DMS79 treated with DMSO at 0.1 percent for 48 hours (cell line): ENCODE data around the gene CALML3.
"Not testable (repeated sequence)": the region's sequence is repeated elsewhere in the genome, so short reads cannot be mapped to it uniquely, and the experiment has no call there.

Experiments used
- DNase-seq: peaks from one replicate; lab custom pipeline; 2025; lab: John Stamatoyannopoulos, UW

Gene CALML3

GRCh38 chr10:5555881-5556280 is 31.1 kb downstream of the CALML3 start:
- no peak for DNase-seq

DNA sequence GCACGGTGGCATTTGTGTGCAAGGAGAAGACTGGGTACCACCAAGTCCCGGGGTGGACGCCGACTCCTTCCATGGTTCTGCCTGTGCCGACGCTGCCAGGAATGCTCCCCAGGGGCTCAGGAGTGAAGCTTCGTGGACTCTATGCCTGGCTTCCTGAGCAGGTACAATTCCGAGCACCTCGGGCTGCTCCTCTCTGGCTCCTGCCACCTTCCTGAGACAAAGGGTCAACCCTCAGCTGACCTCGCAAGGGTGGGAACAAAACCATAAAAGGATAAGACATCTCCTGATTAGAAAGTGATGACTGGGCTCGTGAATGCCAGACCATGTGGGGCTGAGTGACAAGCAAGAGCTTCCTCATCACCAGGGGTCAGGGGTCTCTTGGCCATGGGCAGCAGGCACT is 31.8 kb downstream of the CALML3 start:
- no peak for DNase-seq

- DNase-seq, result no peak
Observed at GRCh38 chr10:5557040-5557721, 32.4 kb downstream of the CALML3 start.

- no peak for DNase-seq
Observed at GRCh38 chr10:5557799-5558771, 33.3 kb downstream of the CALML3 start.

- DNase-seq, result not testable (repeated sequence)
Observed at GRCh38 chr10:5559022-5559421, 34.3 kb downstream of the CALML3 start.

DNA sequence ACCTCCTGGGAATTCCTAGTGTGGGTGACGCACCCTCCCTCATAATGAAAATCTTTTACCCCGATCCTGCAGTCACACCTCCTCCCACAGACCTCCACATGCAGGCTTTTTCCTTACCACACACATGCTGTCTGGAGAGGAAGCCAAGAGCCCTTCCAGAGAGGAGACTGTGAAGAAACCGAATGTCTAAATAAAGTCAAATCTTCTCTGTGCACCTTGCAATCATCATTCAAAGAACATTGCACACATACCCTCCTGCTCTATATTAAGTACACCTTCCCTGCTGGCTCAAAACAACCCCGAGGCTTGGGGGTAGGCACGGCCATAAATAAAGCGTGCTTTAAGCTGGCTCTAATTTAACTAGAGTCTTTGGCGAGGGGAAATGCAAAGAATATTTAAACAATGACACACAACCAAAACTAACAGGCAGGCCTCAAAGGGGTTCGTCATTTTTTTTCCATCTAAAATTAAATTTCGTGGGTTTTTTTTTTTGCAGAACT is 34.9 kb downstream of the CALML3 start:
- no peak for DNase-seq

- DNase-seq, result no peak
Observed at GRCh38 chr10:5560142-5560816, 35.5 kb downstream of the CALML3 start.

- DNase-seq, result no peak
Observed at GRCh38 chr10:5560817-5561703, 36.3 kb downstream of the CALML3 start.

GRCh38 chr10:5561704-5562645 is 37.2 kb downstream of the CALML3 start:
- no peak for DNase-seq

- DNase-seq, result no peak
Observed at GRCh38 chr10:5563321-5563961, 38.7 kb downstream of the CALML3 start.

DNA sequence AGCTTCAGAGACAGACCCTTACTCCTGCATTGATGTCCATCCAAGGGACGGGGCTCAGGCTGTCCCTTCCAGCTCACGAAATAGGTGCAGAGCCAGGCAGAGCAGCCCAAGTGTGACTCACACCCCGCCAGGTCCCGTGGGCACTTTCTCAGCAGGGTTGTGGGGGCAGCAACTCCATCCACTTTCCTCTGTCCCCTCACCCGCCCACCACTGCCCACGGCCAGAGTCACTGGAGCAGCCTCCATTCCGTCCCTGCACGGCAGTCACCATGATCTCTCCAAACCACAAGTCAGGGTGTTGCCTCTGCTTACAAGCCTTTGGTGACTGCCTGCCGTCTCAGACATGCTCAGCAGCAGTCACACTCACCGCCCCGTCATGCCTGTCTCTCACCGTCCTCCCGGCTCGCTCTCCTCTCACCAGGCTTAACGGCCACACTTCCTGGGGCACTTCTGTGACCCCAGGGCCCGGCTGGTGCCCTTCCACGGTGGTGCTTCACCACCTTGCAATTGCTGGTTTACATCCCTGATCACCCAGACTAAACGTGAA is 39.3 kb downstream of the CALML3 start:
- DNase-seq, result no peak

GRCh38 chr10:5564537-5565204 is 39.9 kb downstream of the CALML3 start:
- DNase-seq, result no peak

DNA sequence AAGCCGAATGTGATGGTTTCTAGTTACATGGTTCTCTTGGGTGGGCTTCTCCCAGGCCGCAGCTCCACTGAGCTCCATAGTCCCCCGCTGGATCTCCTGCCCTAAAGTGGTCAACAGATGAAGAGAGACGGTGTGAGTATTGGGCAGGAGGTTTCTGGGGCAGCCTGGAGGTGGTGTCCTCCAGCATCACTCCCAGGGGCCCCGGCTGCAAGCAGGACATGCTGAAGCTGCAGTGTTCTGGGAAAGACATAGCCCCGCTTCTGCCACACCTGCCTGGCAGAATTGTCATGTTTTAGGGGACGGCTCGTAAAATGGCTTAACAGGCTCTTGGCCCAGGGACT is 40.4 kb downstream of the CALML3 start:
- DNase-seq, result no peak

GRCh38 chr10:5565671-5566581 is 41.2 kb downstream of the CALML3 start:
- no peak for DNase-seq

- DNase-seq, result no peak
Observed at GRCh38 chr10:5566614-5567013, 41.9 kb downstream of the CALML3 start.

DNA sequence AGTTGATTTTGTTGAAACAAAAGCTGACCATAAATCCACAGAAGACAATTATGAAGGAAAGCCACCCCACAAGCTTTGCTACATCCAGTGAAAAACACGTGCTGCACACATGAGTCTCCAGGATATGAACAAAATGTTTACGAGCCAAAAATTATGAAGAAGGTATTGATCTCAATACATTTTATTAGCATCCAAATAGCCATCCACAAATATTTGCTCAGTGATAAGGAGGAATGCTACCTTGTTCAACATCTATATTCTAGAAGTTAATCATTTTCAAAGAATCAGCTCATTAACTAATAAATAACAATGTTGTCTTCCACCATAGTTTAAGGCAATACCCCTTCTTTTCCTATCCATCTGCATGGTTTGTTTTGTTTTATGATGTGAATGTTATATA is 42.7 kb downstream of the CALML3 start:
- no peak for DNase-seq

DNA sequence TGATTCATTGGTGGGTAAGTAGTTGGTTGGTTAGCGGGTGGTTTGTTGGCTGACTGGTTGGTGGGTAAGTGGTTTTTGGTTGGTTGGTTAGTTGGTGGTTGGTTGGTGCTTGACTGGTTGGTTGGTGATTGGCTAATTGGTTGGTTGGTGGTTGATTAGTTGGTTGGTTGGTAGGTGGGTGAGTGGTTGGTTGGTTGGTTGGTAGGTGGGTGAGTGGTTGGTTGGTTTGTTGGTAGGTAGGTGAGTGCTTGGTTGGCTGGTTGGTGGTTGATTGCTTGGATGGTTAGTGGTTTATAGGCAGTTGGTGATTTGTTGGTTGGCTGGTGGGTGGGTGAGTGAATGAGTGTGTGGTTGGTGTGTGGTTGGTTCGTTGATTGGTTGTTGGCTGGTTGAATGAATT is 44.2 kb downstream of the CALML3 start:
- no peak for DNase-seq

DNA sequence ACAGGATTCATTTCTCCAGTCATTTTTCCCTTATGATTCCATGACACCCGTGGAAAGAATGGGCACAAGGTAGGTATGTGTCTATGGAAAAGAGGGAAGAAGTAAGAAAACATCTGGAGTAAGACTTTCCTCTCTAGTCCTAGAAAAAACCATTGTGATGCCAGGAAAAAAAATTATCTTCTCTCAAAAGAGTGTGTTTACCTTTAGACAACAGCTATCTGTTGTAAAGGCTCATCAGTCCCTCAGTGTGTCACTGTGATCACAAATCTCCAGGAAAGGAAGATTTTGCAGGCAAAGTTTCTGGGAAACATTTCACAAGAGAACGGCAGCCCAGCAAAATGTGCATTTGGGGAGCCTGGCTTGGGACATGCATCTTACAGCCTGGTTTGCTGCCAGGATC is 44.8 kb downstream of the CALML3 start:
- no peak for DNase-seq
